GM12878 (cell line): ENCODE results near the gene DNAH11. TPM values are rescaled to one million over a fixed set of nuclear protein-coding genes. Genes with fewer than 3 reads are reported as not detected.
A peak's percentile ranks its signal among the peaks of the same experiment; 100 is the strongest.
"Not testable (repeated sequence)": the region's sequence is repeated elsewhere in the genome, so short reads cannot be mapped to it uniquely, and the experiment has no call there.

Experiments used
- ATAC-seq: fragments of 200-7000 bp; cut with Tn5 transposase; 3 replicates; pipeline ENCODE4 v1.9.1; 2020; ENCODE audit warnings: mild to moderate bottlenecking, moderate library complexity
- BruUV-seq: library from RNA; stranded (reverse); fragments of 400-500 nt; replicated peaks from 2 replicates; lab custom pipeline; 2021; lab: Mats Ljungman, UMichigan
- CTCF ChIA-PET: fragments of 300-600 bp; sonication (Branson Sonifier 250); formaldehyde crosslinking; extraction: SDS; loops from one replicate; lab custom pipeline; 2021; ENCODE audit warnings: inconsistent platforms; lab: Yijun Ruan, JAX
- POLR2A ChIA-PET: fragments of 350-600 bp; formaldehyde crosslinking; extraction: SDS; loops from one replicate; lab custom pipeline; 2021; ENCODE audit warnings: inconsistent platforms; lab: Charles Lee
- RAD21 ChIA-PET: fragments of 300-600 bp; sonication (Branson Sonifier 250); formaldehyde crosslinking; loops from one replicate; lab custom pipeline; 2023; ENCODE audit warnings: antibody characterized with exemption; ENCODE audit not compliant: unreplicated experiment; lab: Charles Lee
- SMC1A ChIA-PET: fragments of 300-600 bp; sonication (Branson Sonifier 250); formaldehyde crosslinking; loops from one replicate; lab custom pipeline; 2023; ENCODE audit not compliant: unreplicated experiment, uncharacterized antibody; lab: Charles Lee
- DNase-seq: peaks from one replicate; pipeline ENCODE4 v3.0.0-alpha.2; 2011; ENCODE audit warnings: low read depth, low spot score
- FAIRE-seq: peaks from 3 replicates; lab custom pipeline; 2011; peaks lifted over from hg19 to GRCh38; lab: Jason Lieb, UNC
- H2AFZ ChIP-seq: 2 replicates; pipeline ENCODE4 v1.6.0; 2011; ENCODE audit warnings: low read depth, low read length, control low read depth; ENCODE audit not compliant: control insufficient read depth
- H3K27ac ChIP-seq: 2 replicates; pipeline ENCODE4 v1.5.1; 2011; ENCODE audit warnings: control low read depth; ENCODE audit not compliant: control insufficient read depth, insufficient read depth
- H3K27me3 ChIP-seq, 2 experiments: replicated peaks in 1 of 2; 2 replicates each; pipeline versions ENCODE4 v1.6.0 to v1.6.1; 2011; ENCODE audit warnings: low read length in 1 of 2; ENCODE audit not compliant: control insufficient read depth in 2 of 2, insufficient read depth in 2 of 2
- H3K36me3 ChIP-seq, 2 experiments: 2 replicates each; pipeline ENCODE4 v1.5.1; 2011; ENCODE audit warnings: low read length in 1 of 2; ENCODE audit not compliant: control insufficient read depth in 2 of 2, insufficient read depth in 2 of 2
- H3K4me1 ChIP-seq: 2 replicates; pipeline ENCODE4 v1.6.1; 2011; ENCODE audit warnings: mild to moderate bottlenecking, low read length, moderate library complexity, mixed read lengths; ENCODE audit not compliant: control insufficient read depth, insufficient read depth
- H3K4me2 ChIP-seq: 2 replicates; pipeline ENCODE4 v1.6.0; 2011; ENCODE audit warnings: control low read depth; ENCODE audit not compliant: control insufficient read depth, insufficient read depth
- H3K4me3 ChIP-seq: fragments of 200-600 bp; sonication (generic); 2 replicates; pipeline ENCODE4 v1.5.1; 2016
- H3K79me2 ChIP-seq: 2 replicates; pipeline ENCODE4 v1.6.0; 2011; ENCODE audit warnings: low read length; ENCODE audit not compliant: control insufficient read depth, insufficient read depth
- H3K9ac ChIP-seq: 2 replicates; pipeline ENCODE4 v1.8.0; 2011; ENCODE audit warnings: low read length, control low read depth, mixed read lengths; ENCODE audit not compliant: control insufficient read depth, insufficient read depth
- H3K9me3 ChIP-seq: replicated peaks from 3 replicates; pipeline ENCODE4 v1.5.1; 2011; ENCODE audit warnings: mild to moderate bottlenecking, low read length; ENCODE audit not compliant: control insufficient read depth, insufficient read depth
- H4K20me1 ChIP-seq: 2 replicates; pipeline ENCODE4 v1.6.0; 2011; ENCODE audit not compliant: control insufficient read depth, insufficient read depth
- CEBPZ ChIP-seq: fragments of 150-350 bp; IDR thresholded peaks from 2 replicates; pipeline ENCODE4 v1.6.1; 2016; ENCODE audit warnings: low read depth, low read length
- CTCF ChIP-seq, 3 experiments: IDR thresholded peaks in 2 of 3; conservative IDR thresholded peaks in 1 of 3; 2 replicates each; pipeline ENCODE4 v1.5.1; 2011; ENCODE audit warnings: low read depth in 3 of 3, low read length in 3 of 3, mild to moderate bottlenecking in 3 of 3, control low read depth in 2 of 3, moderate library complexity in 2 of 3, inconsistent platforms in 1 of 3, mixed read lengths in 1 of 3; ENCODE audit not compliant: control insufficient read depth in 2 of 3, insufficient read depth in 1 of 3; ENCODE audit errors: extremely low read depth in 1 of 3
- WGBS: methylation state at CpG from one replicate; pipeline ENCODE4 v1.1.6; 2016; ENCODE audit warnings: low lambda C conversion rate; ENCODE audit not compliant: insufficient replicate concordance, insufficient coverage; ENCODE audit errors: missing lambda C conversion rate; 5-methylcytosine and 5-hydroxymethylcytosine counted together
- in situ Hi-C: fragments of 300-500 bp; cut with MboI; formaldehyde crosslinking; loops from 9 replicates; pipeline ENCODE4 v1.14.3; 2018; ENCODE audit warnings: mixed read lengths
- intact Hi-C: fragments of 100-400 bp; cut with micrococcal nuclease; formaldehyde crosslinking; loops from one replicate; pipeline ENCODE4 v1.14.2; 2022; ENCODE audit not compliant: unreplicated experiment
- polyA plus RNA-seq, 11 experiments: library from polyadenylated mRNA; depleted of rRNA in 4 of 11; unstranded in 6 of 11; stranded (reverse) in 5 of 11; fragments of >200 nt; fragmentation: Nextera tagmentation in 4 of 11; fragmentation: Illumina TruSeq in 1 of 11; extraction: Ambion mirVana in 4 of 11; extraction: Trizol in 1 of 11; gene quantifications; 1 replicate in 1 of 11; 2 replicates in 10 of 11; pipeline versions ENCODE4 v1.2.1 to v1.2.3, GENCODE V29; 2011 to 2016; ENCODE audit warnings: inconsistent platforms in 2 of 11, missing spikeins in 2 of 11, low read depth in 1 of 11
- total RNA-seq, 4 experiments: library from RNA; depleted of rRNA in 3 of 4; stranded (reverse); fragments of >200 nt in 3 of 4; fragmentation: Illumina TruSeq in 1 of 4; extraction: Trizol in 1 of 4; gene quantifications; 2 replicates each; pipeline versions ENCODE4 v1.2.1 to v1.2.3, GENCODE V29; 2013 to 2021

The DNAH11 gene
- total and polyA plus RNA-seq, 10 of the 15 experiments (the other 5 are each of a cell fraction or from before 2014, with no cell fraction given), result 0.03 to 0.56 (median 0.10) TPM

GRCh38 chr7:21526007-21526406, 16.8 kb upstream of the DNAH11 start (continued):
- TF ChIP-seq CTCF (IDR thresholded peaks at IDR 0.05 in 2 of 3, conservative IDR thresholded peaks at IDR 0.05 in 1 of 3; ENCODE audit: control insufficient read depth in 2 of 3, extremely low read depth in 1 of 3, insufficient read depth in 1 of 3, low read depth in 3 of 3, low read length in 3 of 3), result peak; percentile 26 to 40 (median 40); a peak in 4 of 6 replicates

GRCh38 chr7:21526448-21526847, 16.4 kb upstream of the DNAH11 start:
- no peaks in the 10 kb centered on the region for H3K27me3 ChIP-seq
- 20% methylated on average over 3 of the region's 3 CpGs for WGBS
- ATAC-seq (no peak), FAIRE-seq (no peak), DNase-seq (no peak)
- H2AFZ ChIP-seq, result no peak overlapping the region
- no peaks in the 10 kb centered on the region for H3K79me2 ChIP-seq
- intact Hi-C loops (loop anchor here (1.0 kb wide), 1 partner anchor 271 kb away; no protein-coding TSS in a partner anchor), in situ Hi-C loops (no loop called here)
- TF ChIP-seq CEBPZ, result no peak
- H4K20me1 ChIP-seq, result no peaks in the 10 kb centered on the region
- no peak overlapping the region for H3K4me2 ChIP-seq
- H3K36me3 ChIP-seq, result no peaks in the 10 kb centered on the region
- H3K4me3 ChIP-seq, result no peak overlapping the region
- ChIA-PET CTCF (interaction anchor here (0.7 to 3.1 kb wide), 7 partner anchors 9 to 272 kb away, joined by 3 to 21 read pairs (median 3); no protein-coding TSS in a partner anchor), RAD21 (no interaction called here), POLR2A (no interaction called here), SMC1A (interaction anchor here (0.7 to 1.3 kb wide), 6 partner anchors 13 to 275 kb away, joined by 3 to 4 read pairs (median 3); no protein-coding TSS in a partner anchor)
- no peak overlapping the region for H3K27ac ChIP-seq
- no peak overlapping the region for H3K9ac ChIP-seq
- peaks cover 1% of the 10 kb centered on the region; the same call in 2 of the 3 replicates for H3K9me3 ChIP-seq
- no TSS peak for BruUV-seq
- H3K4me1 ChIP-seq, result no peaks in the 10 kb centered on the region

- 0% methylated on average over 1 of the region's 1 CpG for WGBS
- CTCF ChIA-PET, H3K4me3 ChIP-seq, POLR2A ChIA-PET, H3K27ac ChIP-seq, intact Hi-C loops, BruUV-seq, H3K27me3 ChIP-seq, H2AFZ ChIP-seq, RAD21 ChIA-PET, H4K20me1 ChIP-seq, DNase-seq, H3K4me2 ChIP-seq, SMC1A ChIA-PET, H3K9me3 ChIP-seq, ATAC-seq, H3K4me1 ChIP-seq, H3K79me2 ChIP-seq, H3K9ac ChIP-seq, H3K36me3 ChIP-seq, FAIRE-seq, in situ Hi-C loops: not testable (repeated sequence)
Measured at GRCh38 chr7:21532485-21532884, 10.4 kb upstream of the DNAH11 start.
